HL-60 (cell line): ENCODE measurements around the gene HPF1.

Experiments used
- DNase-seq, 2 experiments: peaks; one replicate each; pipeline ENCODE4 v3.0.0-alpha.2; 2010 to 2020; ENCODE audit warnings: low read depth in 1 of 2, low spot score in 1 of 2
- H3K27ac ChIP-seq: fragments of 250-450 bp; sonication (Bioruptor Pico); replicated peaks from 2 replicates; pipeline ENCODE4 v1.5.1; 2020; ENCODE audit warnings: mild to moderate bottlenecking, moderate library complexity
- H3K27me3 ChIP-seq: fragments of 250-450 bp; sonication (Bioruptor Pico); 2 replicates; pipeline ENCODE4 v1.5.1; 2021; ENCODE audit warnings: mild to moderate bottlenecking, moderate library complexity; ENCODE audit not compliant: insufficient read depth, poor library complexity, severe bottlenecking
- H3K4me3 ChIP-seq: replicated peaks from 2 replicates; pipeline ENCODE4 v1.5.1; 2011; ENCODE audit warnings: mild to moderate bottlenecking, control low read depth, low read length; ENCODE audit not compliant: insufficient read depth
- GABPA ChIP-seq: IDR thresholded peaks from 2 replicates; pipeline ENCODE4 v1.6.1; 2012; ENCODE audit warnings: low read depth
- POLR2AphosphoS5 ChIP-seq: IDR thresholded peaks from 2 replicates; pipeline ENCODE4 v1.6.1; 2012; ENCODE audit warnings: low read depth
- SPI1 ChIP-seq: IDR thresholded peaks from 2 replicates; pipeline ENCODE4 v1.6.1; 2012; ENCODE audit warnings: low read depth, mild to moderate bottlenecking, borderline replicate concordance
- TF ChIP-seq, protein P1 (sequence below): IDR thresholded peaks from one replicate; pipeline ENCODE4 v1.5.1; 2011; ENCODE audit warnings: low read length, control low read depth, inconsistent platforms; ENCODE audit not compliant: insufficient read depth
- TF ChIP-seq, protein P2 (sequence below): IDR thresholded peaks from 2 replicates; pipeline ENCODE4 v1.6.1; 2012; ENCODE audit warnings: low read depth; ENCODE audit not compliant: insufficient replicate concordance

Gene HPF1

DNA sequence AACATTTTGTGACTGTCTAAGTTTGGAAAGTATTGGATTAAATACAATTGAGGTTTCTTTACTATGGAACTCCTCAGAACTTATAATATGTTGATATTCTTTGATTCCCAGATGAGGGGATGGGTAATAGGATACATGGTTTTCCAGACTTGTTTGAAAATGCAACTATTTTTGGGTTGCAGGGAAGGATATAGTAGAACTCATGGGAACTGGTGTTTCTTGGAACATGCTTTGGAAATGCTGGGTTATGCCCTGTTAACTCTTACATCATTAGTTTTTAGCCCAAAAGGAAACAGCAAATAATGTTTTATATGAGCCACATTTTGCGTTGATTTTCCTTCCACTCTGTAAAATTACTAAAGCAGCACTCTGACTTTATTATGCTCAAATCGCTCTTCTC is 41.9 kb downstream of the HPF1 start:
- no peaks in the 10 kb centered on the region for H3K27me3 ChIP-seq
- TF ChIP-seq GABPA (no peak), POLR2AphosphoS5 (no peak)
- TF ChIP-seq, protein P1, sequence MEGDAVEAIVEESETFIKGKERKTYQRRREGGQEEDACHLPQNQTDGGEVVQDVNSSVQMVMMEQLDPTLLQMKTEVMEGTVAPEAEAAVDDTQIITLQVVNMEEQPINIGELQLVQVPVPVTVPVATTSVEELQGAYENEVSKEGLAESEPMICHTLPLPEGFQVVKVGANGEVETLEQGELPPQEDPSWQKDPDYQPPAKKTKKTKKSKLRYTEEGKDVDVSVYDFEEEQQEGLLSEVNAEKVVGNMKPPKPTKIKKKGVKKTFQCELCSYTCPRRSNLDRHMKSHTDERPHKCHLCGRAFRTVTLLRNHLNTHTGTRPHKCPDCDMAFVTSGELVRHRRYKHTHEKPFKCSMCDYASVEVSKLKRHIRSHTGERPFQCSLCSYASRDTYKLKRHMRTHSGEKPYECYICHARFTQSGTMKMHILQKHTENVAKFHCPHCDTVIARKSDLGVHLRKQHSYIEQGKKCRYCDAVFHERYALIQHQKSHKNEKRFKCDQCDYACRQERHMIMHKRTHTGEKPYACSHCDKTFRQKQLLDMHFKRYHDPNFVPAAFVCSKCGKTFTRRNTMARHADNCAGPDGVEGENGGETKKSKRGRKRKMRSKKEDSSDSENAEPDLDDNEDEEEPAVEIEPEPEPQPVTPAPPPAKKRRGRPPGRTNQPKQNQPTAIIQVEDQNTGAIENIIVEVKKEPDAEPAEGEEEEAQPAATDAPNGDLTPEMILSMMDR = no peak
- no peak for DNase-seq
- H3K4me3 ChIP-seq = no peak overlapping the region
- H3K27ac ChIP-seq = no peak overlapping the region

DNA sequence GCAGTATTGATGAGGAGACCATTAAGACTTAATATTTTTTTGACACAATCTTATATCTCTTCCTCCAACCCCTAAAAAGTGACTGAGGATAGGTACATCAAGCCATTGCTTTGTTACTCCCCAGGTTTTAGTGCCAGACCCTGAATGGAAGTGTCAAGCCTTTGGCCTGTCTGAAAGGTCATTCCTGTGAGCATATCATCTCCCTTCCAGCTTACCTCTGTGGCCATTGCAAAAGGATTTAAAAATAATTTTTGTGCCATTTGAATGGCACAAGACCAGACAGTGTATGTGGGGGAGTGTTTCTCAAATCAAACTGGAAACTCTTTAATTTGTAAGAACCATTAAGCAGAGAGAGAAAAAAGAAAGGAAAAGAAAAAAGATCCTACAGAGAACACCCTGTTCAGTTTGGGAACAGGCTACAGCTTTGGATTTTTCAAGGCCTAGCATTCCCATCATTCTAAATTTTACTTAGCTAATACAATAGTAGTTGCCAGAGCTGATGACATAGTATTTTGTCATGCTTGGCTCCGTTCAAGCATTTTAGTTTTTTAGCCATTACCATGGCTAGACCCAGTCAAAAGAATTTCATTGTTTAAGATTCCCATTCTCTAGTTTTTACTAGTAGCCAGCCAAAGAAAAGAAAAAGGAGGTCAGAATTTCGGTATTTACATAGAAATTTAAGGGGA is 49.6 kb downstream of the HPF1 start:
- Histone ChIP-seq H3K4me3 (no peak overlapping the region), H3K27ac (no peak overlapping the region), H3K27me3 (no peaks in the 10 kb centered on the region)
- TF ChIP-seq POLR2AphosphoS5 = no peak
- TF ChIP-seq SPI1 = no peak
- TF ChIP-seq, protein P2, sequence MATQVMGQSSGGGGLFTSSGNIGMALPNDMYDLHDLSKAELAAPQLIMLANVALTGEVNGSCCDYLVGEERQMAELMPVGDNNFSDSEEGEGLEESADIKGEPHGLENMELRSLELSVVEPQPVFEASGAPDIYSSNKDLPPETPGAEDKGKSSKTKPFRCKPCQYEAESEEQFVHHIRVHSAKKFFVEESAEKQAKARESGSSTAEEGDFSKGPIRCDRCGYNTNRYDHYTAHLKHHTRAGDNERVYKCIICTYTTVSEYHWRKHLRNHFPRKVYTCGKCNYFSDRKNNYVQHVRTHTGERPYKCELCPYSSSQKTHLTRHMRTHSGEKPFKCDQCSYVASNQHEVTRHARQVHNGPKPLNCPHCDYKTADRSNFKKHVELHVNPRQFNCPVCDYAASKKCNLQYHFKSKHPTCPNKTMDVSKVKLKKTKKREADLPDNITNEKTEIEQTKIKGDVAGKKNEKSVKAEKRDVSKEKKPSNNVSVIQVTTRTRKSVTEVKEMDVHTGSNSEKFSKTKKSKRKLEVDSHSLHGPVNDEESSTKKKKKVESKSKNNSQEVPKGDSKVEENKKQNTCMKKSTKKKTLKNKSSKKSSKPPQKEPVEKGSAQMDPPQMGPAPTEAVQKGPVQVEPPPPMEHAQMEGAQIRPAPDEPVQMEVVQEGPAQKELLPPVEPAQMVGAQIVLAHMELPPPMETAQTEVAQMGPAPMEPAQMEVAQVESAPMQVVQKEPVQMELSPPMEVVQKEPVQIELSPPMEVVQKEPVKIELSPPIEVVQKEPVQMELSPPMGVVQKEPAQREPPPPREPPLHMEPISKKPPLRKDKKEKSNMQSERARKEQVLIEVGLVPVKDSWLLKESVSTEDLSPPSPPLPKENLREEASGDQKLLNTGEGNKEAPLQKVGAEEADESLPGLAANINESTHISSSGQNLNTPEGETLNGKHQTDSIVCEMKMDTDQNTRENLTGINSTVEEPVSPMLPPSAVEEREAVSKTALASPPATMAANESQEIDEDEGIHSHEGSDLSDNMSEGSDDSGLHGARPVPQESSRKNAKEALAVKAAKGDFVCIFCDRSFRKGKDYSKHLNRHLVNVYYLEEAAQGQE = no peak
- no peak for TF ChIP-seq GABPA
- TF ChIP-seq, protein P1 = no peak
- no peak for DNase-seq

DNA sequence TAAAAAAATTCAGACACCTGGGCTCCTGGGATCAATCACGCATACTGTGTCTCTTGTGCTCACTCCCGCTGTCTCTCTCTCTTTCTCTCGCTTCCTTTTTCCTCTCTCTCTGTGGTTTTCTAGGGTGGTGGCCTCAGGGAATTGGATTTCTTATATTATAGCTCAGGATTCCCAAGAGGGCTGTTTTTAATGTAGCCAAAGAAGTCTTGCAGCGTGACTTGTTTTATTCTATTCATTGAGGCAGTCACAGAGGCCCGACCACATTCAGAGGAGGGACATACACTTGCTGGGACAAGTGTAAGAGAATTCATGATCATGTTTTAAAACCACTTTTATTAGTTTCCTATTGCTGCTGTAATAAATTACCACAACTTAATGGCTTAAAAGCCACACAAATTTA is 59.4 kb downstream of the HPF1 start:
- DNase-seq = no peak
- TF ChIP-seq POLR2AphosphoS5 (no peak), GABPA (no peak), SPI1 (no peak)
- TF ChIP-seq, protein P2 = no peak
- TF ChIP-seq, protein P1 = no peak
- Histone ChIP-seq H3K27me3 (no peaks in the 10 kb centered on the region), H3K27ac (no peak overlapping the region), H3K4me3 (no peak overlapping the region)

DNA sequence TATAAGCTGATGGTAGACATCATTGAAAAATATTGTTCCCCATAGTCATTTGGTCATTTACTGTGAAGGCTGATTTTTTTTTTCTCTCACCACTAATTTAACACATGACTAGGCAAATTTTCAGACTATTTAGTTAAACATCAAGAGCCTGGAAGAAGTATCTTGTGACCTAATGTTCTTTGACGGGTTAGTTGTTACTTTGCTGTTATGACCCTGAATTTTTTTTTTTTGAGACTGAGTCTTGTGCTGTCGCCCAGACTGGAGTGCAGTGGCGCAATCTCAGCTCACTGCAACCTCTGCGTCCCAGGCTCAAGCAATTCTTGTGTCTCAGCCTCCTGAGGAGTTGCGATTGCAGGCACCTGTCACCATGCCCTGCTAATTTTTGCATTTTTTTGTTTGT is 67.0 kb downstream of the HPF1 start:
- no peak overlapping the region for H3K4me3 ChIP-seq
- no peak overlapping the region for H3K27ac ChIP-seq
- no peaks in the 10 kb centered on the region for H3K27me3 ChIP-seq
- DNase-seq = no peak
- TF ChIP-seq SPI1 (no peak), POLR2AphosphoS5 (no peak)
